PC-3 (cell line): ENCODE measurements around the gene UBL4A. TPM values are rescaled to one million over a fixed set of nuclear protein-coding genes. Genes with fewer than 3 reads are reported as not detected.

Source experiments
- ATAC-seq: fragments of 200-7000 bp; cut with Tn5 transposase; 2 replicates; pipeline ENCODE4 v1.9.1; 2020; ENCODE audit warnings: mild to moderate bottlenecking, moderate library complexity
- BruUV-seq: library from RNA; stranded (reverse); fragments of 400-500 nt; replicated peaks from 2 replicates; lab custom pipeline; 2021; lab: Mats Ljungman, UMichigan
- CTCF ChIA-PET: fragments of 300-600 bp; sonication (Branson Sonifier 250); formaldehyde crosslinking; loops from one replicate; lab custom pipeline; 2022; ENCODE audit warnings: antibody characterized with exemption; lab: Charles Lee
- POLR2A ChIA-PET: fragments of 300-600 bp; sonication (Branson Sonifier 250); formaldehyde crosslinking; loops from one replicate; lab custom pipeline; 2022; ENCODE audit warnings: antibody characterized with exemption; ENCODE audit not compliant: unreplicated experiment; lab: Charles Lee
- DNase-seq: peaks from one replicate; pipeline ENCODE4 v3.0.0-alpha.2; 2015
- H2AFZ ChIP-seq: fragments of 300-600 bp; sonication (generic); 2 replicates; pipeline ENCODE4 v1.6.0; 2016; ENCODE audit warnings: antibody characterized with exemption, low read length
- H3F3A ChIP-seq: fragments of 300-600 bp; sonication (generic); one replicate; pipeline ENCODE4 v1.6.0; 2017; ENCODE audit warnings: antibody characterized with exemption, low read length, control low read depth, mild to moderate bottlenecking; ENCODE audit not compliant: unreplicated experiment
- H3K27ac ChIP-seq: fragments of 300-600 bp; sonication (generic); 2 replicates; pipeline ENCODE4 v1.5.1; 2016; ENCODE audit warnings: mild to moderate bottlenecking, low read length
- H3K27me3 ChIP-seq: fragments of 300-600 bp; sonication (generic); 2 replicates; pipeline ENCODE4 v1.6.1; 2016; ENCODE audit warnings: low read length, mixed read lengths
- H3K36me3 ChIP-seq: fragments of 300-600 bp; sonication (generic); 2 replicates; pipeline ENCODE4 v1.6.1; 2016; ENCODE audit warnings: low read depth, mixed run types, low read length, mixed read lengths
- H3K4me1 ChIP-seq: fragments of 300-600 bp; sonication (generic); 2 replicates; pipeline ENCODE4 v1.5.1; 2016; ENCODE audit warnings: low read length; ENCODE audit not compliant: insufficient read depth
- H3K4me2 ChIP-seq: fragments of 300-600 bp; sonication (generic); 2 replicates; pipeline ENCODE4 v1.6.0; 2016; ENCODE audit warnings: low read length
- H3K4me3 ChIP-seq: fragments of 300-600 bp; sonication (generic); 2 replicates; pipeline ENCODE4 v1.5.1; 2016; ENCODE audit warnings: mild to moderate bottlenecking, low read length, mixed read lengths
- H3K79me2 ChIP-seq: fragments of 300-600 bp; sonication (generic); 2 replicates; pipeline ENCODE4 v1.6.1; 2017; ENCODE audit warnings: low read length, mixed read lengths
- H3K9ac ChIP-seq: fragments of 300-600 bp; sonication (generic); 2 replicates; pipeline ENCODE4 v1.6.0; 2016; ENCODE audit warnings: mild to moderate bottlenecking, low read length
- H3K9me2 ChIP-seq: fragments of 300-600 bp; sonication (generic); replicated peaks from 2 replicates; pipeline ENCODE4 v1.6.1; 2016; ENCODE audit warnings: mixed run types, low read length, mixed read lengths
- H3K9me3 ChIP-seq: fragments of 300-600 bp; sonication (generic); 2 replicates; pipeline ENCODE4 v1.6.1; 2016; ENCODE audit warnings: low read length, mixed read lengths
- H4K20me1 ChIP-seq: fragments of 300-600 bp; sonication (generic); 2 replicates; pipeline ENCODE4 v1.6.1; 2016; ENCODE audit warnings: low read length, mixed read lengths
- CTCF ChIP-seq: fragments of 300-600 bp; sonication (generic); conservative IDR thresholded peaks from 2 replicates; pipeline ENCODE4 v1.5.1; 2017; ENCODE audit warnings: antibody characterized with exemption, low read depth, mild to moderate bottlenecking, low read length
- EZH2 ChIP-seq: fragments of 300-600 bp; sonication (generic); IDR thresholded peaks from one replicate; pipeline ENCODE4 v1.6.1; 2017; ENCODE audit warnings: antibody characterized with exemption, mild to moderate bottlenecking, low read length; ENCODE audit not compliant: unreplicated experiment
- EZH2phosphoT487 ChIP-seq: fragments of 300-600 bp; sonication (generic); IDR thresholded peaks from 2 replicates; pipeline ENCODE4 v1.6.1; 2018; ENCODE audit warnings: mild to moderate bottlenecking, antibody characterized with exemption, low read length, borderline replicate concordance
- intact Hi-C: fragments of 100-400 bp; cut with micrococcal nuclease; formaldehyde crosslinking; loops from 2 replicates; pipeline ENCODE4 v1.9.0; 2023
- total RNA-seq: library from RNA; depleted of rRNA; stranded (reverse); fragments of >200 nt; gene quantifications from 2 replicates; pipeline ENCODE4 v1.2.3, GENCODE V29; 2014

Gene UBL4A
- total RNA-seq, 1 experiment from 2014 or later: 92.3 TPM

- intact Hi-C loops: no loop called here
- ATAC-seq: no peak
- Histone ChIP-seq H3F3A (no peaks in the 10 kb centered on the region), H3K36me3 (no peaks in the 10 kb centered on the region), H3K79me2 (peaks cover 12% of the 10 kb centered on the region), H4K20me1 (no peaks in the 10 kb centered on the region), H3K4me2 (peak overlapping the region; percentile 82), H3K4me1 (peaks cover 8% of the 10 kb centered on the region), H3K9me2 (no peaks in the 10 kb centered on the region), H3K4me3 (peak overlapping the region; percentile 92; the same call in 1 of the 2 replicates), H3K9me3 (no peaks in the 10 kb centered on the region), H3K27me3 (no peaks in the 10 kb centered on the region), H3K27ac (no peak overlapping the region), H2AFZ (no peak overlapping the region), H3K9ac (no peak overlapping the region)
- ChIA-PET POLR2A (no interaction called here), CTCF (no interaction called here)
- no TSS peak for BruUV-seq
- no peak for DNase-seq
- TF ChIP-seq EZH2: no peak
- TF ChIP-seq EZH2phosphoT487: no peak
- no peak for TF ChIP-seq CTCF
These were observed 30.8 kb upstream of the UBL4A start for GRCh38 chrX:154517101-154517781.

- H3K9ac ChIP-seq: peak overlapping the region; percentile 52
- ATAC-seq: peak; percentile 3
These were observed 30.3 kb upstream of the UBL4A start for GRCh38 chrX:154516656-154517100.

GRCh38 chrX:154515966-154516655 is 29.7 kb upstream of the UBL4A start, which contains the start of gene FAM3A:
TSS of gene FAM3A (minus strand) at chrX:154516232. CDS start at chrX:154515772, 460 bp downstream.
- Histone ChIP-seq H3K27me3 (no peaks in the 10 kb centered on the region), H3K9me2 (no peaks in the 10 kb centered on the region), H3K36me3 (no peaks in the 10 kb centered on the region), H2AFZ (peak within 1 kb of the TSS; percentile 95), H3F3A (no peaks in the 10 kb centered on the region), H3K27ac (peak within 1 kb of the TSS; percentile 55), H3K4me1 (peaks cover 8% of the 10 kb centered on the region), H4K20me1 (no peaks in the 10 kb centered on the region), H3K79me2 (peaks cover 12% of the 10 kb centered on the region), H3K4me3 (peak within 1 kb of the TSS; percentile 92), H3K4me2 (peak within 1 kb of the TSS; percentile 99), H3K9ac (peak within 1 kb of the TSS; percentile 95), H3K9me3 (no peaks in the 10 kb centered on the region)
- no TSS peak for BruUV-seq
- no peak for TF ChIP-seq CTCF
- TF ChIP-seq EZH2: no peak
- no peak for TF ChIP-seq EZH2phosphoT487
- CTCF ChIA-PET: no interaction called here
- intact Hi-C loops: no loop called here
- peak; percentile 97 for ATAC-seq
- POLR2A ChIA-PET: no interaction called here
- peak; percentile 88 for DNase-seq

More at GRCh38 chrX:154516656-154517100, 30.3 kb upstream of the UBL4A start:
- Histone ChIP-seq H3K4me1 (peaks cover 8% of the 10 kb centered on the region), H3F3A (no peaks in the 10 kb centered on the region), H3K4me2 (peak overlapping the region; percentile 82), H3K27ac (no peak overlapping the region), H4K20me1 (no peaks in the 10 kb centered on the region), H3K9me3 (no peaks in the 10 kb centered on the region), H3K36me3 (no peaks in the 10 kb centered on the region), H2AFZ (peak overlapping the region; percentile 95), H3K4me3 (peak overlapping the region; percentile 92), H3K79me2 (peaks cover 12% of the 10 kb centered on the region), H3K9me2 (no peaks in the 10 kb centered on the region), H3K27me3 (no peaks in the 10 kb centered on the region)
- no peak for TF ChIP-seq EZH2phosphoT487
- intact Hi-C loops: no loop called here
- TSS peak; percentile 90 for BruUV-seq
- DNase-seq: no peak
- CTCF ChIA-PET: no interaction called here
- POLR2A ChIA-PET: no interaction called here
